Liver (tissue), 10 donors: Measurements from ENCODE around the gene DGKE. TPM values are rescaled to one million over a fixed set of nuclear protein-coding genes. Genes with fewer than 3 reads are reported as not detected.

ENCODE experiments used
- DNase-seq: peaks from one replicate; pipeline ENCODE4 v3.0.0-alpha.2; 2017; ENCODE audit warnings: low spot score
- H3K27ac ChIP-seq, 2 donors: one replicate each; pipeline ENCODE4 v1.7.0; 2013; ENCODE audit warnings: inconsistent platforms in 2 of 2, low read length in 2 of 2, control low read depth in 1 of 2, low read depth in 1 of 2, mild to moderate bottlenecking in 1 of 2
- H3K27me3 ChIP-seq, 4 donors: one replicate each; pipeline versions ENCODE4 v1.6.1 to v1.7.0; 2013; ENCODE audit warnings: low read length in 3 of 4, inconsistent platforms in 1 of 4, mild to moderate bottlenecking in 1 of 4, moderate library complexity in 1 of 4; ENCODE audit not compliant: control insufficient read depth in 4 of 4, insufficient read depth in 4 of 4
- H3K36me3 ChIP-seq, 4 donors: one replicate each; pipeline versions ENCODE4 v1.6.1 to v1.7.0; 2013; ENCODE audit warnings: low read length in 3 of 4, mild to moderate bottlenecking in 3 of 4, low read depth in 1 of 4, moderate library complexity in 1 of 4; ENCODE audit not compliant: control insufficient read depth in 4 of 4, insufficient read depth in 3 of 4
- H3K4me1 ChIP-seq, 4 donors: one replicate each; pipeline versions ENCODE4 v1.6.1 to v1.7.0; 2013; ENCODE audit warnings: low read length in 3 of 4, mild to moderate bottlenecking in 3 of 4, moderate library complexity in 1 of 4; ENCODE audit not compliant: control insufficient read depth in 4 of 4, insufficient read depth in 4 of 4
- H3K4me3 ChIP-seq, 3 donors: one replicate each; pipeline versions ENCODE4 v1.6.1 to v1.7.0; 2013; ENCODE audit warnings: low read length in 3 of 3, control low read depth in 1 of 3, low read depth in 1 of 3, mild to moderate bottlenecking in 1 of 3
- H3K9ac ChIP-seq, 2 donors: one replicate each; pipeline ENCODE4 v1.7.0; 2013; ENCODE audit warnings: low read length in 2 of 2, mild to moderate bottlenecking in 2 of 2, moderate library complexity in 2 of 2, control low read depth in 1 of 2, low read depth in 1 of 2
- H3K9me3 ChIP-seq, 4 donors: one replicate each; pipeline versions ENCODE4 v1.6.1 to v1.7.0; 2013; ENCODE audit warnings: low read length in 3 of 4; ENCODE audit not compliant: control insufficient read depth in 4 of 4
- CTCF ChIP-seq: fragments of 150-350 bp; IDR thresholded peaks from 2 replicates; pipeline ENCODE4 v1.5.1; 2017; ENCODE audit warnings: improper control_type of control experiment, low read depth, low read length; ENCODE audit not compliant: missing input control
- FOXA1 ChIP-seq: IDR thresholded peaks from 2 replicates; pipeline ENCODE4 v1.6.1; 2016; ENCODE audit warnings: antibody characterized with exemption
- FOXA2 ChIP-seq: IDR thresholded peaks from 2 replicates; pipeline ENCODE4 v1.6.1; 2016; ENCODE audit warnings: antibody characterized with exemption
- GABPA ChIP-seq, 2 donors: IDR thresholded peaks in 1 of 2; conservative IDR thresholded peaks in 1 of 2; 2 replicates each; pipeline ENCODE4 v1.6.1; 2016; ENCODE audit warnings: antibody characterized with exemption in 2 of 2, mild to moderate bottlenecking in 1 of 2, moderate library complexity in 1 of 2
- JUND ChIP-seq, 2 donors: IDR thresholded peaks; 2 replicates each; pipeline ENCODE4 v1.6.1; 2016; ENCODE audit warnings: antibody characterized with exemption in 2 of 2
- MAX ChIP-seq: IDR thresholded peaks from 2 replicates; pipeline ENCODE4 v1.6.1; 2016; ENCODE audit warnings: antibody characterized with exemption
- RAD21 ChIP-seq, 2 donors: IDR thresholded peaks; 2 replicates each; pipeline ENCODE4 v1.6.1; 2016; ENCODE audit warnings: antibody characterized with exemption in 2 of 2, mild to moderate bottlenecking in 2 of 2
- REST ChIP-seq: IDR thresholded peaks from 2 replicates; pipeline ENCODE4 v1.6.1; 2016; ENCODE audit warnings: antibody characterized with exemption, mild to moderate bottlenecking
- YY1 ChIP-seq: IDR thresholded peaks from 2 replicates; pipeline ENCODE4 v1.6.1; 2016; ENCODE audit warnings: antibody characterized with exemption, mild to moderate bottlenecking
- WGBS: extraction: QIAGEN DNeasy Blood & Tissue Kit; methylation state at CpG from one replicate; pipeline ENCODE4 v1.1.7; 2013; 5-methylcytosine and 5-hydroxymethylcytosine counted together
- polyA plus RNA-seq, 2 donors: library from polyadenylated mRNA; stranded (reverse) in 1 of 2; unstranded in 1 of 2; fragments of 200-250 nt in 1 of 2; fragments of >200 nt in 1 of 2; fragmentation: Nextera tagmentation in 1 of 2; extraction: Ambion mirVana in 1 of 2; gene quantifications; one replicate each; pipeline versions ENCODE4 v1.2.1 to v1.2.3, GENCODE V29; 2013 to 2015
- small RNA-seq: library from RNA; depleted of rRNA; stranded (forward); fragments of <200 nt; gene quantifications from one replicate; pipeline ENCODE3, GENCODE V24; 2014
- total RNA-seq, 2 donors: library from RNA; depleted of rRNA; stranded (reverse); fragments of >200 nt; gene quantifications; one replicate each; pipeline ENCODE4 v1.2.3, GENCODE V29; 2014
- donor health status: healthy.
- donor health status: healthy.
- donor health status: healthy.
- donor health status: healthy.
- donor health status: healthy.

DGKE gene
- total and polyA plus RNA-seq, 4 donors, result 1.0 to 5.9 (median 2.8) TPM

- no peak overlapping the region for H3K9ac ChIP-seq
- H3K9me3 ChIP-seq, result no peaks in the 10 kb centered on the region
- H3K27me3 ChIP-seq, result no peaks in the 10 kb centered on the region
- TF ChIP-seq MAX (no peak), JUND (IDR thresholded peaks at IDR 0.05) (no peak), CTCF (no peak), RAD21 (IDR thresholded peaks at IDR 0.05) (no peak)
- H3K4me1 ChIP-seq, result peaks cover 0 to 13% (median 8%) of the 10 kb centered on the region in 4 donors
- no peak for DNase-seq
- H3K4me3 ChIP-seq, result no peak overlapping the region
- 94% methylated on average over 4 of the region's 4 CpGs for WGBS
- no peak overlapping the region for H3K27ac ChIP-seq
- no peaks in the 10 kb centered on the region for H3K36me3 ChIP-seq
These were observed 83.8 kb downstream of the DGKE start for GRCh38 chr17:56917559-56918296.

DNA sequence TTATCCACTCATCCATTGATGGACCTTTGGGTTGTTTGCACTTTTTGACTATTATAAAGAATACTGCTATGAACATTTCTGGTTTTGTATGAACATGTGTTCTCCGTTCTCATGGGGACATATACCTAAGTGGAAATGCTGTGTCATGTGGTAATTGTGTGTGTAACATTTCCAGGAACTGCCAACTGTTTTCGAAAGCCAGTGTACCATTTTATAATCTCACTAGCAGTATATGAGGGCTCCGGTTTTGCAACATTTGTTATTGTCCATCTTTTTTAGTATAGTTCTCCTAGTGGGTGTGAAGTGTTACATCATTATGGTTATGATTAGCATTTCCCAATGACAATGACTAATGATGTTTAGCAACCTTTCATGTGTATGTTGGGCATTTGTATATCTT lies 85.0 kb downstream of the DGKE start:
- H3K9ac ChIP-seq, result no peak overlapping the region
- no peak for DNase-seq
- peaks cover 0 to 13% (median 8%) of the 10 kb centered on the region in 4 donors for H3K4me1 ChIP-seq
- H3K36me3 ChIP-seq, result no peaks in the 10 kb centered on the region
- H3K4me3 ChIP-seq, result no peak overlapping the region
- no peaks in the 10 kb centered on the region for H3K27me3 ChIP-seq
- WGBS, result 86% methylated on average over 3 of the region's 3 CpGs
- H3K9me3 ChIP-seq, result no peaks in the 10 kb centered on the region
- TF ChIP-seq CTCF (no peak), MAX (no peak), GABPA (IDR thresholded peaks at IDR 0.05 in 1 of 2, conservative IDR thresholded peaks at IDR 0.05 in 1 of 2) (no peak), REST (no peak), RAD21 (IDR thresholded peaks at IDR 0.05) (no peak), FOXA1 (no peak), YY1 (no peak), FOXA2 (no peak)
- H3K27ac ChIP-seq, result no peak overlapping the region

Small RNA genes within 50 kb of the gene (small RNA-seq; reads per million reads assigned to genes)
- not detected for gene AC015912.2
- not detected for gene RNU6-1158P

Other genes starting within 250 kb of the DGKE start
- under 1 TPM in 1 of 2 donors, not detected in 1; 0.37 TPM for gene NOG, start 240.5 kb upstream of the DGKE start, total RNA-seq
- not detected for gene NOG, start 240.5 kb upstream of the DGKE start, polyA plus RNA-seq
- gene C17orf67, start 231 bp upstream of the DGKE start, total RNA-seq, result under 1 TPM; 0.19 to 0.75 TPM
- gene C17orf67, start 231 bp upstream of the DGKE start, polyA plus RNA-seq, result 1 to 10 TPM in 1 of 2 donors, under 1 TPM in 1; 0.81 to 1.4 TPM
- gene TRIM25, start 79.9 kb downstream of the DGKE start, total RNA-seq, result 10 to 100 TPM; 10.8 to 64.5 TPM
- 10 to 100 TPM; 14.6 to 16.6 TPM for gene TRIM25, start 79.9 kb downstream of the DGKE start, polyA plus RNA-seq
- gene COIL, start 126.9 kb downstream of the DGKE start, total RNA-seq, result 1 to 10 TPM; 6.1 to 9.9 TPM
- 1 to 10 TPM; 4.7 to 6.9 TPM for gene COIL, start 126.9 kb downstream of the DGKE start, polyA plus RNA-seq
- 10 to 100 TPM; 15.7 to 29.3 TPM for gene SCPEP1, start 144.0 kb downstream of the DGKE start, total RNA-seq
- 10 to 100 TPM; 27.4 to 29.1 TPM for gene SCPEP1, start 144.0 kb downstream of the DGKE start, polyA plus RNA-seq